ENCODE data around the gene THSD7B.
A peak's percentile ranks its signal among the peaks of the same experiment; 100 is the strongest.

THSD7B gene

DNA sequence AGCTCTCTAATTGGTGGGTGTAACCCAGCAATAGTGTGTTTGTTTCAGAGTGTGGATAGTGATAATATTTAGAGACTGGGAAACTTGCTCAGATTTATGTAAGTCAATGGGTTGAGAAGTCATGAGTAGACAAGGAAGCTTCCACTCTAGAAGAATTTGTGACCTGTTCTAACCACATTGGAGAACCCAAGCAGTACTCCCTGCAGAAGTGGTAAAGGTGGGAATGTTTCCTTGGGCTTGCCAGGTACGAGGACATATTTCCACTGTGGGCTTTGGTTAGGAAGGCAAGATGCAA is 350.4 kb downstream of the THSD7B start (continued):
- TF ChIP-seq ARNTL (CRISPR knock-in tag; IDR thresholded peaks at IDR 0.05; ENCODE audit: borderline replicate concordance, low read depth) = no peak

GRCh38 chr2:137117385-137117784 is 352.0 kb downstream of the THSD7B start:
- no peak for TF ChIP-seq CSDC2 (CRISPR knock-in tag; IDR thresholded peaks at IDR 0.05)
- TF ChIP-seq ZNF565 (CRISPR knock-in tag; conservative IDR thresholded peaks at IDR 0.05; ENCODE audit: low read depth) = no peak
- TF ChIP-seq CREB5 (CRISPR knock-in tag; IDR thresholded peaks at IDR 0.05; ENCODE audit: low read depth) = 0 out of 2 replicates have a peak, but pooled peaks have one; percentile 19
- peak; percentile 54; the same call in 2 of the 3 replicates for ATAC-seq

DNA sequence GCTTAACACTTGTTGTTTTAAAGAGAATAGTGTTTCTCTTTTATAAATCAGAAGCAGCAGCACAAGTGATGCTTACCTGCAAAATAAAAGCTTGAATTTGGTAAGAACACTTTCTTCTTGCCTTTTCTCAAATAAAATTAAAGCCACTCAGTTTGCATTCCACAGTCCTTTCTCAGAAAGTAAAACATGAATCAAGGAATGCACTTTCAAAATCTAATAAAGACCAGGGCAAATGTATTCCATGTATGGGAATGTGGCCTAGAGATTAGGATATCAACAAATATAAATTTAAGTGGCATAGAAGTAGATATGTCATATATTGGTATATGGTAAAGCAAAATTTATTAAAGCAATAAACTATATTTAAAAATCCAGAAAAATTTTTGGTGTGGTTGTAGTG is 352.8 kb downstream of the THSD7B start:
- TF ChIP-seq ZC3H10 (CRISPR knock-in tag; IDR thresholded peaks at IDR 0.05) (no peak), TCF4 (CRISPR knock-in tag; IDR thresholded peaks at IDR 0.05; ENCODE audit: borderline replicate concordance) (peak; percentile 49), ISL1 (CRISPR knock-in tag; IDR thresholded peaks at IDR 0.05) (peak; percentile 97)
- peak; percentile 92 for ATAC-seq

DNA sequence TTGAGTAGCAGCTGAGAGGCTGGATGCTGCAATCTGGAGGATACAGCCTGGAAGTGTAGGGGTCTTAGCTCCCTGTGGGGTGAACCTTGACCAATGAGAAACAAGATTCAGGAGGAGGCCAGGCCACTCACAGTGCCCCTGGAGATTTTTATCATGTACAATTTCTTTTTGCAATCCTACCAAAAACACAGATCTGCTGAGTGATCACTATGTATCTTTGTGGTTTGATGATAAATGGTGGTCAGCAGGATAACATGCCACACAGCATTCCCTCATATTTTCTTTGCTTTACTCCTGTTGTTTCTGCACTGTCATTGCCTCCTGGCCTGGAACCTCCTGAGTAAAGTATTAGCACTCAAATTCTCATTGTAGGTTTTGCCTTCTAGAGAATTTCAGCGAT is 357.9 kb downstream of the THSD7B start:
- TF ChIP-seq ISL1 (CRISPR knock-in tag; IDR thresholded peaks at IDR 0.05) (0 out of 2 replicates have a peak, but pooled peaks have one; percentile 9), ZNF565 (CRISPR knock-in tag; conservative IDR thresholded peaks at IDR 0.05; ENCODE audit: low read depth) (no peak)
- peak; percentile 41; the same call in 2 of the 3 replicates for ATAC-seq

DNA sequence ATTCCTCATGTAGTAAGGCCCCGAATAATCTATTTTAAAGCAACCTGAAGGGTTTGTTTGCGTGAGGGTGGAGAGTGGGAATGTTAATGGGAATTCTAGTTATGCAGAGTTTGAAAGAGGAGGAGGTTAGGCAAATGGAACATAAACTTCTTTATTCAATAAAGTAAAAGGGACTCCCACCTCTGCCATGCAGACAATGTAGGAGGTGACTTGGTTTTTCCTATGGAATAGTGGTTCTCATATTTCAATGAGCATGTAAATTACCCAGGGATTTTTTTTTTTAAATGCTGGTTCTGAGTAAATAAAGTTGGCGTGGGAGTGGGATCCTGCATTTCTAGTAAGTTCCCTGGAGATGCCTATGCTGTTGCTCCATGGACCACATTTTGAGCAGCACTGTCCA is 367.9 kb downstream of the THSD7B start:
- TF ChIP-seq GLIS3 (CRISPR knock-in tag; IDR thresholded peaks at IDR 0.05) (no peak), ZNF8 (CRISPR knock-in tag; IDR thresholded peaks at IDR 0.05) (no peak), SNAI2 (CRISPR knock-in tag; IDR thresholded peaks at IDR 0.05) (no peak), ARNTL (CRISPR knock-in tag; IDR thresholded peaks at IDR 0.05; ENCODE audit: borderline replicate concordance, low read depth) (no peak), BACH2 (CRISPR knock-in tag; IDR thresholded peaks at IDR 0.05; ENCODE audit: borderline replicate concordance) (no peak), TOX (CRISPR knock-in tag; IDR thresholded peaks at IDR 0.05; ENCODE audit: borderline replicate concordance) (no peak), ZC3H10 (CRISPR knock-in tag; IDR thresholded peaks at IDR 0.05) (no peak), ESRRG (CRISPR knock-in tag; IDR thresholded peaks at IDR 0.05) (no peak), ISL1 (CRISPR knock-in tag; IDR thresholded peaks at IDR 0.05) (no peak), RARB (CRISPR knock-in tag; IDR thresholded peaks at IDR 0.05) (no peak)
- TF ChIP-seq, protein P1, sequence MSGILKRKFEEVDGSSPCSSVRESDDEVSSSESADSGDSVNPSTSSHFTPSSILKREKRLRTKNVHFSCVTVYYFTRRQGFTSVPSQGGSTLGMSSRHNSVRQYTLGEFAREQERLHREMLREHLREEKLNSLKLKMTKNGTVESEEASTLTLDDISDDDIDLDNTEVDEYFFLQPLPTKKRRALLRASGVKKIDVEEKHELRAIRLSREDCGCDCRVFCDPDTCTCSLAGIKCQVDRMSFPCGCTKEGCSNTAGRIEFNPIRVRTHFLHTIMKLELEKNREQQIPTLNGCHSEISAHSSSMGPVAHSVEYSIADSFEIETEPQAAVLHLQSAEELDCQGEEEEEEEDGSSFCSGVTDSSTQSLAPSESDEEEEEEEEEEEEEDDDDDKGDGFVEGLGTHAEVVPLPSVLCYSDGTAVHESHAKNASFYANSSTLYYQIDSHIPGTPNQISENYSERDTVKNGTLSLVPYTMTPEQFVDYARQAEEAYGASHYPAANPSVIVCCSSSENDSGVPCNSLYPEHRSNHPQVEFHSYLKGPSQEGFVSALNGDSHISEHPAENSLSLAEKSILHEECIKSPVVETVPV (CRISPR knock-in tag; IDR thresholded peaks at IDR 0.05) = no peak
- TF ChIP-seq, protein P2, sequence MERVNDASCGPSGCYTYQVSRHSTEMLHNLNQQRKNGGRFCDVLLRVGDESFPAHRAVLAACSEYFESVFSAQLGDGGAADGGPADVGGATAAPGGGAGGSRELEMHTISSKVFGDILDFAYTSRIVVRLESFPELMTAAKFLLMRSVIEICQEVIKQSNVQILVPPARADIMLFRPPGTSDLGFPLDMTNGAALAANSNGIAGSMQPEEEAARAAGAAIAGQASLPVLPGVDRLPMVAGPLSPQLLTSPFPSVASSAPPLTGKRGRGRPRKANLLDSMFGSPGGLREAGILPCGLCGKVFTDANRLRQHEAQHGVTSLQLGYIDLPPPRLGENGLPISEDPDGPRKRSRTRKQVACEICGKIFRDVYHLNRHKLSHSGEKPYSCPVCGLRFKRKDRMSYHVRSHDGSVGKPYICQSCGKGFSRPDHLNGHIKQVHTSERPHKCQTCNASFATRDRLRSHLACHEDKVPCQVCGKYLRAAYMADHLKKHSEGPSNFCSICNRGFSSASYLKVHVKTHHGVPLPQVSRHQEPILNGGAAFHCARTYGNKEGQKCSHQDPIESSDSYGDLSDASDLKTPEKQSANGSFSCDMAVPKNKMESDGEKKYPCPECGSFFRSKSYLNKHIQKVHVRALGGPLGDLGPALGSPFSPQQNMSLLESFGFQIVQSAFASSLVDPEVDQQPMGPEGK (CRISPR knock-in tag; IDR thresholded peaks at IDR 0.05; ENCODE audit: borderline replicate concordance) = no peak
- no peak for ATAC-seq

DNA sequence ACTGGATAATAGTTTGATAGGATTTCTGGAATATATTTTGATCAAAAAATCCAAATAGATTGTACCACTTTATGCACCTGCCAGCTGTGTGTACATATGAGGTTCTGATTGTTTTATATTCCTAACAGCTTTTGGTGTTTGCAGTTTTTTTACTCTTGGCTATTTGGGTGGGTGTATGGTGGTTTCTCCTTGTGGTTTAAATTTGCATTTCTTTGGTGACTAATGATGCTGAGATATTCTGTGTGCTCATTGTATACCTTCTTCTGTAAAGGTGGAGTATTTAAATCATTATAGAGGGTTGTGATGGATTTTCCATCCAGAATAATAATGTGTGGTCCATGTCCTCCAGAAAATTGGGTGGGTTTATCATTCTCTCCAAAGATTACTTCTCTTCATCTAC is 372.9 kb downstream of the THSD7B start:
- no peak for ATAC-seq
- TF ChIP-seq ZNF8 (CRISPR knock-in tag; IDR thresholded peaks at IDR 0.05) (no peak), ZFP30 (CRISPR knock-in tag; IDR thresholded peaks at IDR 0.05) (no peak), CREB5 (CRISPR knock-in tag; IDR thresholded peaks at IDR 0.05; ENCODE audit: low read depth) (no peak), TOX (CRISPR knock-in tag; IDR thresholded peaks at IDR 0.05; ENCODE audit: borderline replicate concordance) (no peak), ESRRG (CRISPR knock-in tag; IDR thresholded peaks at IDR 0.05) (no peak), OSR1 (CRISPR knock-in tag; IDR thresholded peaks at IDR 0.05) (no peak), SNAI2 (CRISPR knock-in tag; IDR thresholded peaks at IDR 0.05) (no peak), RARB (CRISPR knock-in tag; IDR thresholded peaks at IDR 0.05) (no peak), TCF4 (CRISPR knock-in tag; IDR thresholded peaks at IDR 0.05; ENCODE audit: borderline replicate concordance) (no peak), PPARA (CRISPR knock-in tag; IDR thresholded peaks at IDR 0.05; ENCODE audit: borderline replicate concordance) (no peak), ZC3H10 (CRISPR knock-in tag; IDR thresholded peaks at IDR 0.05) (no peak), POU6F1 (CRISPR knock-in tag; IDR thresholded peaks at IDR 0.05; ENCODE audit: borderline replicate concordance, low read depth) (no peak)
- TF ChIP-seq, protein P3, sequence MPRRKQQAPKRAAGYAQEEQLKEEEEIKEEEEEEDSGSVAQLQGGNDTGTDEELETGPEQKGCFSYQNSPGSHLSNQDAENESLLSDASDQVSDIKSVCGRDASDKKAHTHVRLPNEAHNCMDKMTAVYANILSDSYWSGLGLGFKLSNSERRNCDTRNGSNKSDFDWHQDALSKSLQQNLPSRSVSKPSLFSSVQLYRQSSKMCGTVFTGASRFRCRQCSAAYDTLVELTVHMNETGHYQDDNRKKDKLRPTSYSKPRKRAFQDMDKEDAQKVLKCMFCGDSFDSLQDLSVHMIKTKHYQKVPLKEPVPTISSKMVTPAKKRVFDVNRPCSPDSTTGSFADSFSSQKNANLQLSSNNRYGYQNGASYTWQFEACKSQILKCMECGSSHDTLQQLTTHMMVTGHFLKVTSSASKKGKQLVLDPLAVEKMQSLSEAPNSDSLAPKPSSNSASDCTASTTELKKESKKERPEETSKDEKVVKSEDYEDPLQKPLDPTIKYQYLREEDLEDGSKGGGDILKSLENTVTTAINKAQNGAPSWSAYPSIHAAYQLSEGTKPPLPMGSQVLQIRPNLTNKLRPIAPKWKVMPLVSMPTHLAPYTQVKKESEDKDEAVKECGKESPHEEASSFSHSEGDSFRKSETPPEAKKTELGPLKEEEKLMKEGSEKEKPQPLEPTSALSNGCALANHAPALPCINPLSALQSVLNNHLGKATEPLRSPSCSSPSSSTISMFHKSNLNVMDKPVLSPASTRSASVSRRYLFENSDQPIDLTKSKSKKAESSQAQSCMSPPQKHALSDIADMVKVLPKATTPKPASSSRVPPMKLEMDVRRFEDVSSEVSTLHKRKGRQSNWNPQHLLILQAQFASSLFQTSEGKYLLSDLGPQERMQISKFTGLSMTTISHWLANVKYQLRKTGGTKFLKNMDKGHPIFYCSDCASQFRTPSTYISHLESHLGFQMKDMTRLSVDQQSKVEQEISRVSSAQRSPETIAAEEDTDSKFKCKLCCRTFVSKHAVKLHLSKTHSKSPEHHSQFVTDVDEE (CRISPR knock-in tag; IDR thresholded peaks at IDR 0.05) = no peak

Measured in SK-N-SH treated with all-trans-retinoic acid at 6 μM for 48 hours (cell line).